NCI-H748 treated with DMSO at 0.1 percent for 48 hours (cell line): Measurements from ENCODE around the gene PGGT1B.
"Not testable (repeated sequence)": the region's sequence is repeated elsewhere in the genome, so short reads cannot be mapped to it uniquely, and the experiment has no call there.

Experiments
- DNase-seq: peaks from one replicate; lab custom pipeline; 2025; lab: John Stamatoyannopoulos, UW

PGGT1B gene

GRCh38 chr5:115257981-115258380, 4.7 kb downstream of the PGGT1B start:
- no peak for DNase-seq

GRCh38 chr5:115249379-115249778, 13.3 kb downstream of the PGGT1B start:
- not testable (repeated sequence) for DNase-seq

- DNase-seq: peak; percentile 52
Measured at GRCh38 chr5:115246361-115246991, 16.2 kb downstream of the PGGT1B start.

GRCh38 chr5:115243412-115243811, 19.3 kb downstream of the PGGT1B start:
- no peak for DNase-seq

DNA sequence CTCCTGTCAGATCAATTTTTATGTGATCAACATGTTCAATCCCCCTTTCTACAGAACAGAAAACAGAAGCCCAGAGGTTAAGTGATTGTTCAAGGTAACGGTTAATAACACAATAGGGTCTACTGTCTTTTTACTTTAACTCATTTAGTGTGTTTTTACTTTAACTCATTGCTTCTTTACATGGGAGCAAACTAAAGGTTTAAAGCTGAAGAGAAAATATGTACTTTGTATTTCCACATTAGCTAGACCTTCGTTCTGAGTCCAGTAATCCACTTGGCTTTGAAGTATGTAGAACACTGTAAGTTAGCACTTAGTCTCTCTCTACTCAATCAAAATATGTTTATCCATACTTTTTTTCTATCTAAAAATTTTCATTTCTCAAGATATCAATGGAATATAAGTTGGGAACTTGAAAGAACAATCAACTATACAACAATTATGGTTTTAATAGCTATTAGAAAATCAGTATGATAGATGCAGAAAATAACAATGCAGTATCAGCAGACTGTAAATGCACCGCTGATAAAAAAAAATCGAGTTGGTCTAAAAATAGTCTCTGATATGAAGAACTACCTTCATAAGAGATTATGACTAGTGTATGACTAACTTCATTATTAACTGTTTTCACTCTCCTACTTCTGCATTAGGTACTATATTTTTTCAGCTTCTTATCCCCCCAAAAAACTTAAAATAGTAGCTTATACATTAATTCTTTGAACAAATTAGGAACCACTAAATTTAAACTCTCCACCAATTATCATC, 20.6 kb downstream of the PGGT1B start:
- no peak for DNase-seq

GRCh38 chr5:115237066-115237465, 25.6 kb downstream of the PGGT1B start:
- DNase-seq: no peak

GRCh38 chr5:115236599-115236998, 26.1 kb downstream of the PGGT1B start:
- no peak for DNase-seq

DNA sequence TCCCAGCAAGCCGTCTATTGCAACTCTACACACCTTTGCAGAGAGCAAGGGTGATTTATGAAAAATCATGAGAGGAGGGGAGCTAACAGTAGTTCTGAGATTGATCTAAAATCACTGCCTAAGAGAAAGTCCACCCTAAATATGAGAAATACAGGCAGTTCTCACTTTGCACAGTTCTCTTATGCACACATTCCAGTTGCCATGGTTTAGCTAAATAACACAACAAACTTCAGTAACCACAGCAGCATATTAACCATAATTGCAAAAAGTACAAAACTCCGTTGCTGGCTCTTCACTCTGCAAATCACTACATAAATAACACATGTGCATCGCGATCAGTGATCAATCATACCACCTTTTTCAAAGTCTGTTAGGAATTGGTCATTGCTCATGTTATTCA, 31.1 kb downstream of the PGGT1B start:
- DNase-seq: no peak

DNA sequence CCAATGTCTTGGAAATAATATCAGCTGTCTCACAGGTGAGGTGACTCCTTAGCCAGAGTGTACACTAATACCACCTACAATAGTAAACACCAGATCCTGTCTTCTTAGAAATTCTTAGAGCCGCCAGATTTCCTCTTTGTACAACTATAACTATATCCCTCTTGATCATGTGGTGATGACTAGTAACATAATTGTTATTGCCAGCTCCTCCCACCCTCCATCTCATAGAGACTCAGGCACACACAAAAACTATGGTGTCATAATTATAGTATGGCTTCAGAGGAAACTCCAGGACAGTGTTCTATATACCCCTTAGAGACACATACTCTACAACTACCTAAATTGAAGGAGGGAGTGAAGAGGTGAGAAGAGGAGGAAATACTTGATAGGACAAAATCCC, 33.1 kb downstream of the PGGT1B start:
- no peak for DNase-seq

GRCh38 chr5:115227281-115227680, 35.4 kb downstream of the PGGT1B start:
- DNase-seq: no peak

DNA sequence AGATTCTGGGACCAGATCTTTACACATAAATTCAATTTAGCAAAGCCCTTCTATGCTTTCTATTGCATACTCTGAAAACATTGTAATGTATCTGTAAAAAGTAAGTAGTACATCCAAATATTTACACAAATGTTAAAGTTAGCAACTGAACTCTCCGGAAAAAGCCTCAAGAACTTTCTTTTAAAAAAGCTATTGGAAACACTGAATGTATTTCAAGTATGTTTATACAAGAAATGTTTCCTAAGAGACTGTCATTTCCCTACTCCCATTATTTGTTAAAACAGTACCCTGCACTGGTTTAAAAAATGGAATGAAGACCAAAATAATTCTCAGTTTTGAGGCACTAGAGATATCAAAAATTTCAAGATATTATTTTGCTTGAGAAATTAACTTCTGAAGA, 48.1 kb downstream of the PGGT1B start:
- DNase-seq: no peak

GRCh38 chr5:115209279-115209678, 53.4 kb downstream of the PGGT1B start:
- DNase-seq: no peak

DNA sequence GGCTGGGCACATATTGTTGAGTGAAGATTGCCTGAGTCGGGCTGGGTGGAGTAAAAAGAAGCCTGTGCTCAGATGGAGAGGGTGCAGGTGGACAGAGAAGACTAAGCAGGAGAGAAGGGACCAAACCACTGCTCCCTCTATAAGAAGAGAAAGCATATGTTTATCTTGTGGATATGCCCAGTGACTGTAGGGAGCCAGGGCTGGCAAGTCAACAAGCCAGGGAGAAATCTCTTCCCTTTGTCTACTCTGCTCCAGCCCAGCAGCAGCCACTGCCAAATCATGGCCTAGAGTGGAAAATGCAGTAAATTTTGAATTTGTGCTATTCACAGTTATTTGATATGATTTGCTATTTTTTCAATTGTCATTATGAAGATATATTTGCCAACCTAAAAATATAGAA, 59.7 kb downstream of the PGGT1B start:
- no peak for DNase-seq

- no peak for DNase-seq
Measured at GRCh38 chr5:115196161-115196560, 66.5 kb downstream of the PGGT1B start.

DNA sequence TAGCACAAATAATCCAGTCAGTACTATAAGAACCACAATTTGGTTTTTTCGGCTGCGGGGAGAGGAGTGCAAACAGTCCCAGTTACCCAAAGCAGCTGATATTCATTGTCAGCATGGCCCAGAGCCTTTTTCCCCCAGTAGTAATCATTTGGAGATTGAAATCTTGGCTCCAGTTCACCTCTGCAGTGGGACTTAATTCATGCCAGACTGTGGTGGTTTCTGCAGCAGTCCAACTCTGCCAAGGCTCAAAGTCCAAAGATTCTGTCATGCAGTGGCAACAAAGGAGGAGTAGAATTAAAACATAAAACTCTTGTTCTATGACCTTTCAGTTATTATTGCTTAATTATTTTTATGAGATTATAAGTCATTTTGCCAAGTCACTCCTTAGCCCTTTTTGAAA, 68.0 kb downstream of the PGGT1B start:
- DNase-seq: no peak

- no peak for DNase-seq
Measured at GRCh38 chr5:115193295-115193694, 69.4 kb downstream of the PGGT1B start.

- no peak for DNase-seq
Measured at GRCh38 chr5:115192098-115192497, 70.6 kb downstream of the PGGT1B start.

DNA sequence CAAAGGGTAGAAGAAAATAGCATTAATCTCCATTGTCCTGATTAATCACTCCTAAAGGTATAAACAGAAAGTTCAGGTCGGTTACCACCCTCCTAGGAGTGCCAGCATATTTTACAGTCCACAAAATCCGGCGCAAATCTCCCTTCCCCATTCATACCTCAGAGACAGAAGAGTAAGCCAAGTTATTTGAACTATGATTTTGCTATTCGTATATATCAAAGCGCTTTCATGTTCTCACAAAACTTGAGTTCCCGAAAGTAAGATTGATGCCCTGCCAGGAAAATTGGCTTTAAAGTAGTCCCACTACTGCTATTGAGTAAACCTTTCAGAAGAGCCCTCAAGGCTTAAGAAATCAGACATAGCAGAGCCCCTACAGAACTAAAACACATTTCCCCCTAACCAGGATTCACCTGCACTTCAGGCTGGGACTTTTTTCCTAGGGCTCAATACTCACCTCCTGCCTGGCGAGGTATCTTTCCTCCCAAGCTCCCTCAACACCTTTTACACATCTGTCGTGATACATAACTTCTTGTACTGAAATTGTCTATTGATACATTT, 71.1 kb downstream of the PGGT1B start:
- DNase-seq: no peak

DNA sequence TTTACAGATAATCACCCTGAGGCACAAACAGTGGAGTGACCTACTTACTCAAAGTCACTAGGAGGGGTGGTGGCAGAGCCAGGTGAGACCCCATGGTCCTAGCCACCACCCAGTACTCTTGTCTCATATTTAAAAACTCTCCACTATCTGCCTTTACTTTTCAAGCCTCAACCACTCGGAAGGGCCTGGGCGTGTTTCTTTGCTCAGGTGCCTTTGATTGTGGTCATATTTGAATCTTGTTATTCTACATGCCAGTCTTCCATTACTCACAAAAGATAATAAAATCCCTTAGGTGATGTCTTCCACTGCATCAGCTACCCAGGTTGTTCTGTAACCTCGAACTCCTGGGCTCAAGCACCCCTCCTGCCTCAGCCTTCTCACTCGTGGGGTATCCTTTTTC, 72.3 kb downstream of the PGGT1B start:
- no peak for DNase-seq

GRCh38 chr5:115189866-115190265, 72.8 kb downstream of the PGGT1B start:
- DNase-seq: no peak

GRCh38 chr5:115186794-115187193, 75.9 kb downstream of the PGGT1B start:
- no peak for DNase-seq

GRCh38 chr5:115184770-115185169, 77.9 kb downstream of the PGGT1B start:
- DNase-seq: no peak

DNA sequence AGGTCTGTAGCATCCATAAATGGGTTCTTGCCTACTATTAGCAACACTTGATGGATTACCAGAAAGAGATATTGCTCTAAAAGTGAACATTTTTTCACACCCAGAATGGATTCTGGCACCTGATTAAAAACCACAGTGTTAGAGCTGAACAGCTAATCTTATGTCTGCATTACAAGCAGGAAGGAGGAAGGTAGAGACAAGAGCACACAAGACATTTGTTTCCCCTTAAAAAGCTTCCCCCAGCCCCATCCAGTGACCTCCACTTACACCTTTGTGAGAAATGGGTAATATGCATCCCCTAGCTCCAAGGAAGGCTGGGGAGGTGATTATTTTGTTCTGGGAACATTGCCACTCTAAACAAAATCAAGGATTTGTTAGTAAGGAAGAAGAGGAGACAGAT, 80.9 kb downstream of the PGGT1B start:
- DNase-seq: no peak
